Muscle layer of colon (tissue), 2 donors: ENCODE results near the gene LRRC56.
"Not testable (repeated sequence)": the region's sequence is repeated elsewhere in the genome, so short reads cannot be mapped to it uniquely, and the experiment has no call there.

Experiments used
- H3K27ac ChIP-seq: one replicate; pipeline ENCODE4 v1.7.0; 2013; ENCODE audit warnings: low read depth, mild to moderate bottlenecking, low read length, moderate library complexity
- H3K27me3 ChIP-seq, 2 donors: one replicate each; pipeline ENCODE4 v1.7.0; 2013; ENCODE audit warnings: low read length in 2 of 2, mild to moderate bottlenecking in 2 of 2; ENCODE audit not compliant: insufficient read depth in 2 of 2, control insufficient read depth in 1 of 2
- H3K36me3 ChIP-seq: one replicate; pipeline ENCODE4 v1.7.0; 2013; ENCODE audit warnings: mild to moderate bottlenecking, low read length; ENCODE audit not compliant: insufficient read depth
- H3K4me1 ChIP-seq: one replicate; pipeline ENCODE4 v1.7.0; 2013; ENCODE audit warnings: mild to moderate bottlenecking, low read length; ENCODE audit not compliant: insufficient read depth
- H3K4me3 ChIP-seq, 2 donors: one replicate each; pipeline ENCODE4 v1.7.0; 2013; ENCODE audit warnings: low read length in 2 of 2, low read depth in 1 of 2, mild to moderate bottlenecking in 1 of 2, moderate library complexity in 1 of 2
- H3K9ac ChIP-seq: one replicate; pipeline ENCODE4 v1.7.0; 2013; ENCODE audit warnings: low read length
- H3K9me3 ChIP-seq: one replicate; pipeline ENCODE4 v1.7.0; 2013; ENCODE audit warnings: mild to moderate bottlenecking, low read length
- donor health status: abdominal sarcoma.
- donor health status: Adenocarcinoma of cecum.

LRRC56 gene

DNA sequence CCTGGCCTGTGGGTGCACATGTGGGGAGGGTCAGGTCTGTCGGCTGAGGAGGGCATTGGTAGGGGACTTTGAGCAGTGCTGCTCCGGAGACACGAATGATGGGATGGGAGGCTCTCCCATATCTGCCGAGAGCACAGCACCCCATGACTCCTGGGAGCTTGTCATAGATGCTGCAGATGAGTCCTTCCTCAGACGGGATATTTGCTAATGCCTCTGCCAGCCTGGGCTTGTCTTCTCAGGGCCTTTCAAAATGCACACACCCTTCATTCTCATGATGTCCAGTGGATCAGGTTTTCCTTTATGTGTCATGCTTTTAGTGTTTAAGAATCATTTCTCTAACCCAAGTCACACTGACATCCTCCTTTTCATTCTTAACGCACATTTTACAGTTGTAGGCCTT is 22.2 kb upstream of the LRRC56 start:
- H3K4me1 ChIP-seq, result no peaks in the 10 kb centered on the region
- no peak overlapping the region for H3K27ac ChIP-seq
- H3K9me3 ChIP-seq, result no peaks in the 10 kb centered on the region
- no peaks in the 10 kb centered on the region for H3K36me3 ChIP-seq
- no peak overlapping the region for H3K9ac ChIP-seq
- no peak overlapping the region for H3K4me3 ChIP-seq
- H3K27me3 ChIP-seq, result no peaks in the 10 kb centered on the region

DNA sequence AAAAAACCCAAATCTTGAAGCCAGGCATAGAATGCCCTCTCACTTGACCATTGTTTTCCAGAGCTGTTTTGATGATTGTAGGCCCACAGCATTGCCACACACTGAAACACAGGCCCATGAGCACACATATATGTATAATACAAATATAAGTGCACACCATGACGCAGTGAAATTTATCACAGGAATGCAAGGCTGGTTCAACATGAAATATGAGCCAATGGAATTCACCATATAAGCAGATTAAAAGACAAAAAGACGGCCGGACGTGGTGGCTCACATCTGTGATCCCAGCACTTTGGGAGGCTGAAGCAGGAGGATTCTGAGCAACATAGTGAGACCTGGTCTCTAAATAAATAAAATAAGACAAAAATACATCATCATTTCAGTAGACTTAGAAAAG is 20.9 kb upstream of the LRRC56 start:
- H3K4me3 ChIP-seq, result no peak overlapping the region

GRCh38 chr11:516918-517685 is 20.2 kb upstream of the LRRC56 start:
- not testable (repeated sequence) for H3K27me3 ChIP-seq, H3K27ac ChIP-seq, H3K4me1 ChIP-seq, H3K9me3 ChIP-seq, H3K4me3 ChIP-seq, H3K9ac ChIP-seq, H3K36me3 ChIP-seq

More for the DNA sequence above, 20.9 kb upstream of the LRRC56 start:
- Histone ChIP-seq H3K9ac (no peak overlapping the region), H3K27me3 (no peaks in the 10 kb centered on the region), H3K9me3 (no peaks in the 10 kb centered on the region), H3K4me1 (no peaks in the 10 kb centered on the region), H3K27ac (no peak overlapping the region), H3K36me3 (no peaks in the 10 kb centered on the region)

DNA sequence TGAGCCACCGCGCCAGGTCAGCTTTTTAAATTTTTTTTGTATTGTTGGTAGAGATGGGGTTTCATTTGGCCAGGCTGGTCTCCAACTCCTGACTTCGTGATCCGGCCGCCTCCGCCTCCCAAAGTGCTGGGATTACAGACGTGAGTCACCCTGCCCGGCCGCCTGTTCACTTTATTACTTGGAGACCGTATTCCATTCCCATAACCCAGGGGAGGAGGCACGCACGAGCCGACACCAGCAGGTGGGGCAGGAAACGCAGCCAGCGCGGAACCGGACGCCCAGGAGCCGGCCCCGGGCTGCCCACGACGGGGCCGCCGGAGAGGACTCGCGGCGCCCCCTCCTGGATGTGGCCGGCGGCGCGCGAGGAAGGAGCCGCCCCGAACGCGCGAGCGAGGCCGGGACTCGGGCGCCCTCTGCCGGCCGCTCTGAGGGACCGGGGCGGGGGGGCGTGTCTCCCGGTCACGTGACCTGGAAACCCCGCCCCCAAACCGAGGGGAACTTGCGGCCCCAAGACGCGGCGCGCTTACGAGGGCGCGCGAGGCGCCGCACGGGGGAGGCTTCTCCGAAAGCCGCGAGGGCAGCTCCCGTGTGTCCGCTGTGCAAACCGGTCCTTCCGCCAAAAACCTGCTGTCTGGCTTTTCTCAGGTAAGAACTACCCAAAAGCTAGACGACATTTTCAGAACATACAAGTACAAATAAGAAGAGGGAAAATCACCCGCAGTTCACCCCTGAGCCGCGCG is 18.7 kb upstream of the LRRC56 start:
- peak overlapping the region; percentile 43 for H3K27ac ChIP-seq
- H3K9ac ChIP-seq, result no peak overlapping the region
- no peaks in the 10 kb centered on the region for H3K9me3 ChIP-seq
- no peaks in the 10 kb centered on the region for H3K4me1 ChIP-seq
- H3K27me3 ChIP-seq, result no peaks in the 10 kb centered on the region
- H3K36me3 ChIP-seq, result no peaks in the 10 kb centered on the region
- peak overlapping the region in 1 of 2 donors; percentile 19 for H3K4me3 ChIP-seq

GRCh38 chr11:520428-521176 is 16.7 kb upstream of the LRRC56 start:
- no peaks in the 10 kb centered on the region for H3K9me3 ChIP-seq
- H3K9ac ChIP-seq, result no peak overlapping the region
- H3K36me3 ChIP-seq, result no peaks in the 10 kb centered on the region
- H3K27me3 ChIP-seq, result no peaks in the 10 kb centered on the region
- no peak overlapping the region for H3K4me3 ChIP-seq
- no peaks in the 10 kb centered on the region for H3K4me1 ChIP-seq
- H3K27ac ChIP-seq, result no peak overlapping the region

- H3K27me3 ChIP-seq, result no peaks in the 10 kb centered on the region
- no peaks in the 10 kb centered on the region for H3K9me3 ChIP-seq
- H3K4me3 ChIP-seq, result no peak overlapping the region
- H3K4me1 ChIP-seq, result no peaks in the 10 kb centered on the region
- H3K9ac ChIP-seq, result no peak overlapping the region
- no peaks in the 10 kb centered on the region for H3K36me3 ChIP-seq
- H3K27ac ChIP-seq, result no peak overlapping the region
Measured at GRCh38 chr11:521177-521688, 16.1 kb upstream of the LRRC56 start.

GRCh38 chr11:526192-526591 is 11.1 kb upstream of the LRRC56 start:
- H3K4me3 ChIP-seq, result no peak overlapping the region
- no peak overlapping the region for H3K27ac ChIP-seq
- no peaks in the 10 kb centered on the region for H3K9me3 ChIP-seq
- H3K27me3 ChIP-seq, result no peaks in the 10 kb centered on the region
- no peak overlapping the region for H3K9ac ChIP-seq
- H3K4me1 ChIP-seq, result no peaks in the 10 kb centered on the region
- H3K36me3 ChIP-seq, result no peaks in the 10 kb centered on the region

GRCh38 chr11:528166-528814 is 9.0 kb upstream of the LRRC56 start:
- Histone ChIP-seq H3K9me3 (no peaks in the 10 kb centered on the region), H3K4me1 (no peaks in the 10 kb centered on the region), H3K9ac (no peak overlapping the region), H3K27ac (no peak overlapping the region), H3K27me3 (no peaks in the 10 kb centered on the region), H3K36me3 (peaks cover 11% of the 10 kb centered on the region), H3K4me3 (no peak overlapping the region)

DNA sequence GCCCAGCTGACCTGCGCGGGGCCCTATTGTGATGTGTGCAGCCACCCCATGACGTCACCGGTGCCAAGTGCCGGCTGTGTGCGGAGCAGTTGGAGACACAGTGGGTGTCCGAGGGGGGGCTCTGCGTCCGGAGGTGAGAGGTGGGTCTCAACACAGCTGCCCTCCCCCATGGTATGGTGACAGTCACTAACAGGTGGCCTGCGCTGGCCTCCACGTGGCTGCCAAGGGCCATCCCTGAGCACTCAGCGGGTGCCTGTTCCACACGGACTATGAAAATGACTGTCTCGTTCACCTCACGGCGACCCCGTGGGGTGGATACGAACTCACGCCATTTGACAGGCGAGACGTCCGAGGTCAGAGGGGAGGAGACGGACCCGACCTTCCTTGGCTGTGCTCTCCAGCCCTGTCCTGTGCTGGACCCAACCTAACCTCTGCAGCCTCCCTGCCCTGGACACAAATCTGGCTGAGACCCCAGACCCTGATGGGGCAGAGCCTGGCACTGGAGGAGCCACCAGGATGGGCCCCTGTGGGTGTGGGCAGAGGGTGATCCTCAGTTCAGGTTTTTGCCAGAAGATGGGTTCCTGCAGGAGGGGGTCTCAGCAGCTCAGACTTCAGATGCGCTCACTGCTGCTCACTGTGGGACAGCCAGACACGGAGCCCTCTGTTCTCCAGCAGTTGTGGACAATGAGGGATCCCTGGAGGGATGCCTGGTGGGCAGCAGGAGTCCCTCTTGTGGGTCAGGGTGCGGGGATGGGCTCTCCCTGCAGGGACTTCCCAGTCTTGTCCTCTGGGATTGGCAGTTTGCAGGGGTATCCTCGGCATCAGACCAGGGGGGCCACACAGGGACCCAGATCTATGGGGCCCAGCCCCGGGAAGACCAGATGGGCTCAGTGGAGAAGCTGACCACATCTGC is 8.3 kb upstream of the LRRC56 start:
- Histone ChIP-seq H3K4me1 (peaks cover under 1% of the 10 kb centered on the region), H3K4me3 (no peak overlapping the region), H3K27ac (no peak overlapping the region), H3K27me3 (no peaks in the 10 kb centered on the region), H3K9ac (no peak overlapping the region), H3K9me3 (no peaks in the 10 kb centered on the region), H3K36me3 (peaks cover 11% of the 10 kb centered on the region)

GRCh38 chr11:529728-530411 is 7.5 kb upstream of the LRRC56 start:
- Histone ChIP-seq H3K27ac (no peak overlapping the region), H3K9ac (no peak overlapping the region), H3K4me3 (no peak overlapping the region), H3K9me3 (no peaks in the 10 kb centered on the region), H3K27me3 (no peaks in the 10 kb centered on the region), H3K4me1 (peaks cover 6% of the 10 kb centered on the region), H3K36me3 (peaks cover 11% of the 10 kb centered on the region)
